Endothelial cell of umbilical vein (primary cell): ENCODE measurements around the gene KRT32. TPM values are rescaled to one million over a fixed set of nuclear protein-coding genes. Genes with fewer than 3 reads are reported as not detected.

Experiments used
- BruUV-seq: library from RNA; stranded (reverse); fragments of 400-500 nt; replicated peaks from 2 replicates; lab custom pipeline; 2021; lab: Mats Ljungman, UMichigan
- CTCF ChIA-PET: fragments of 300-600, 350-600 bp; sonication (Branson Sonifier 250); formaldehyde crosslinking; loops from one replicate; lab custom pipeline; 2021; ENCODE audit warnings: antibody characterized with exemption, inconsistent platforms; lab: Charles Lee
- POLR2A ChIA-PET: fragments of 300-600, 350-600 bp; sonication (Branson Sonifier 250); formaldehyde crosslinking; loops from one replicate; lab custom pipeline; 2021; ENCODE audit warnings: antibody characterized with exemption, inconsistent platforms; lab: Charles Lee
- DNase-seq: peaks from one replicate; pipeline ENCODE4 v3.0.0-alpha.2; 2011; ENCODE audit warnings: low read depth, low spot score
- FAIRE-seq: peaks from 2 replicates; lab custom pipeline; 2011; peaks lifted over from hg19 to GRCh38; lab: Jason Lieb, UNC
- H2AFZ ChIP-seq: 2 replicates; pipeline ENCODE4 v1.6.0; 2012; ENCODE audit warnings: low read depth, low read length, control low read depth, inconsistent platforms
- H3K27ac ChIP-seq: 2 replicates; pipeline ENCODE4 v1.5.1; 2011; ENCODE audit warnings: low read depth, mild to moderate bottlenecking, control low read depth, low read length, moderate library complexity; ENCODE audit not compliant: insufficient read depth
- H3K27me3 ChIP-seq, 2 experiments: 2 replicates each; pipeline versions ENCODE4 v1.6.0 to v1.6.1; 2011; ENCODE audit warnings: low read length in 2 of 2, mixed read lengths in 1 of 2; ENCODE audit not compliant: control insufficient read depth in 2 of 2, insufficient read depth in 2 of 2
- H3K36me3 ChIP-seq, 2 experiments: 2 replicates in 1 of 2; 3 replicates in 1 of 2; pipeline ENCODE4 v1.5.1; 2011; ENCODE audit warnings: low read length in 2 of 2, mild to moderate bottlenecking in 1 of 2, moderate library complexity in 1 of 2; ENCODE audit not compliant: control insufficient read depth in 2 of 2, insufficient read depth in 2 of 2; ENCODE audit errors: extremely low read depth in 1 of 2
- H3K4me1 ChIP-seq: 3 replicates; pipeline ENCODE4 v1.5.1; 2011; ENCODE audit warnings: mild to moderate bottlenecking, low read length; ENCODE audit not compliant: control insufficient read depth, insufficient read depth; ENCODE audit errors: extremely low read depth
- H3K4me2 ChIP-seq: 2 replicates; pipeline ENCODE4 v1.6.1; 2011; ENCODE audit warnings: low read length, control low read depth, mixed read lengths; ENCODE audit not compliant: insufficient read depth
- H3K4me3 ChIP-seq, 3 experiments: fragments of 200-600 bp in 1 of 3; sonication (generic), shearing (Covaris generic) in 1 of 3; replicated peaks in 1 of 3; 2 replicates each; pipeline ENCODE4 v1.5.1; 2011 to 2016; ENCODE audit warnings: control low read depth in 3 of 3, low read length in 3 of 3, mild to moderate bottlenecking in 2 of 3, inconsistent platforms in 1 of 3, low read depth in 1 of 3, moderate library complexity in 1 of 3; ENCODE audit not compliant: insufficient read depth in 1 of 3
- H3K79me2 ChIP-seq: 2 replicates; pipeline ENCODE4 v1.6.0; 2012; ENCODE audit warnings: low read length, inconsistent platforms; ENCODE audit not compliant: control insufficient read depth, insufficient read depth
- H3K9ac ChIP-seq: replicated peaks from 2 replicates; pipeline ENCODE3; 2011; ENCODE audit warnings: low read length, control low read depth; ENCODE audit not compliant: insufficient read depth; ENCODE audit errors: extremely low read depth
- H3K9me1 ChIP-seq: replicated peaks from 3 replicates; pipeline ENCODE4 v1.6.0; 2011; ENCODE audit warnings: mild to moderate bottlenecking, low read length; ENCODE audit not compliant: control insufficient read depth, insufficient read depth; ENCODE audit errors: extremely low read depth
- H3K9me3 ChIP-seq: replicated peaks from 2 replicates; pipeline ENCODE4 v1.5.1; 2012; ENCODE audit warnings: low read length, inconsistent platforms; ENCODE audit not compliant: control insufficient read depth, insufficient read depth
- H4K20me1 ChIP-seq: replicated peaks from 2 replicates; pipeline ENCODE3; 2011; ENCODE audit warnings: mild to moderate bottlenecking, low read length; ENCODE audit not compliant: control insufficient read depth, insufficient read depth; ENCODE audit errors: extremely low read depth
- EZH2 ChIP-seq: IDR thresholded peaks from 2 replicates; pipeline ENCODE4 v1.6.1; 2012; ENCODE audit warnings: borderline replicate concordance, low read depth, mild to moderate bottlenecking, moderate library complexity, low read length, inconsistent platforms; ENCODE audit not compliant: severe bottlenecking
- FOS ChIP-seq: IDR thresholded peaks from 2 replicates; pipeline ENCODE4 v1.6.1; 2011; ENCODE audit warnings: mild to moderate bottlenecking, low read length, moderate library complexity, borderline replicate concordance; ENCODE audit not compliant: insufficient read depth
- GATA2 ChIP-seq: IDR thresholded peaks from 2 replicates; pipeline ENCODE4 v1.7.0; 2011; ENCODE audit warnings: low read depth, mild to moderate bottlenecking, moderate library complexity, mixed read lengths, low read length; ENCODE audit not compliant: insufficient read length, insufficient read depth
- JUN ChIP-seq: IDR thresholded peaks from 2 replicates; pipeline ENCODE4 v1.6.1; 2011; ENCODE audit warnings: borderline replicate concordance, low read depth; ENCODE audit not compliant: insufficient read length, insufficient read depth
- MAX ChIP-seq: IDR thresholded peaks from 2 replicates; pipeline ENCODE4 v1.6.1; 2011; ENCODE audit not compliant: insufficient read depth, insufficient read length
- MYC ChIP-seq: IDR thresholded peaks from one replicate; pipeline ENCODE4 v1.6.1; 2011; ENCODE audit warnings: mild to moderate bottlenecking, low read depth, low read length
- POLR2A ChIP-seq: IDR thresholded peaks from 2 replicates; pipeline ENCODE4 v1.6.1; 2012; ENCODE audit warnings: low read depth, mild to moderate bottlenecking, control low read depth, low read length
- POLR2AphosphoS5 ChIP-seq: IDR thresholded peaks from 2 replicates; pipeline ENCODE4 v1.6.1; 2012; ENCODE audit warnings: low read depth, mild to moderate bottlenecking, control low read depth, low read length, moderate library complexity; ENCODE audit not compliant: insufficient read depth
- dilution Hi-C: fragments of 300-500 bp; cut with MboI; formaldehyde crosslinking; loops from one replicate; pipeline ENCODE4 v1.15.0; 2019; ENCODE audit warnings: low sequenced_read_pairs; ENCODE audit not compliant: extremely low pct_ligation_motif_present
- intact Hi-C: fragments of 100-400 bp; cut with micrococcal nuclease; formaldehyde crosslinking; loops from one replicate; pipeline ENCODE4 v1.10.0; 2022
- polyA plus RNA-seq, 4 experiments: library from polyadenylated mRNA; depleted of rRNA in 3 of 4; stranded (reverse) in 3 of 4; unstranded in 1 of 4; fragments of >200 nt; gene quantifications; 2 replicates each; pipeline versions ENCODE4 v1.2.1 to v1.2.3, GENCODE V29; 2011 to 2012; ENCODE audit warnings: missing spikeins in 1 of 4
- total RNA-seq: library from RNA; stranded (reverse); gene quantifications from 2 replicates; pipeline ENCODE4 v1.2.3, GENCODE V29; 2021
- TF ChIP-seq, protein P1 (sequence below), 2 donors: IDR thresholded peaks; 1 replicate in 1 of 2; 2 replicates in 1 of 2; pipeline ENCODE4 v1.5.1; 2011; ENCODE audit warnings: low read length in 2 of 2, mild to moderate bottlenecking in 2 of 2, moderate library complexity in 2 of 2, control low read depth in 1 of 2, inconsistent platforms in 1 of 2, low read depth in 1 of 2; ENCODE audit not compliant: insufficient read depth in 1 of 2; ENCODE audit errors: extremely low read depth in 1 of 2

The KRT32 gene
- total and polyA plus RNA-seq, 2 donors (not counting 3 experiments of a cell fraction or from before 2014, with no cell fraction given) = not detected

DNA sequence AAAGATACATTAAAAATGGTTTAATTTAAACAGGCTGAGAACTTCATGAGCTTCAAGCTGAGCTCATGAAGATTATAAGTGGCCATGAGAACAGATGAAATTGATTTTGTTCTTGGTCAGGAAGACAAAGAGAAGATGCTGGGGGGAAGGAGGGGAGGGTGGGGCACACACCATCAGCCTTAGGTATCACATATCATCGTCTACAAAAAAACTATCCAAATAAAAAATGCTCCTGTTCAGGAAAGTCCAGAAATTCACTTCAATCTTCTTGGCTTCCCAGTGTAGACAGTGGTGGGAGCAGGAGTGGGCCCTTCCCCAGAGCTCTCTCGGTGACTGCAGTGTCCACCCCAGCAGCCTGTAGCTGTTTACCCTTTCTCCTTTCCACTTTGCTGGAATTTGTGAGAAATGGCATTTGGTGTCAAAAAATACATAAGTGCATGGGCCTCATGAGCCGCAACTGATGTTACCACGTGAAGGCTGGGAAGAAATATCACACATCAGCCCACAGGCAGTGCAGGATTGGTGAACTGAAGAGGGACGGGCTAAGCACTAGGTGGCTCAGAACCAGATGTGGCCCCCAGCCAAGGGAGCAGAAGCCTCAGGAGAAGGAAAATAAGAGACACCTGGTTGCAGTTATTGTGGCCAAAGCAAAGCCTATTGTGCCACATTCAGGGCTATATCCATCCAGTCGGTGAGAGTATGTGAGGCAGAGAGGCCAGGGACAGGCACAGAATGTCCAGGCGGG lies 48.9 kb downstream of the KRT32 start:
- Histone ChIP-seq H4K20me1 (no peaks in the 10 kb centered on the region), H3K4me2 (no peak overlapping the region), H3K36me3 (no peaks in the 10 kb centered on the region), H3K9me1 (no peaks in the 10 kb centered on the region), H2AFZ (no peak overlapping the region), H3K27me3 (peaks cover 0 to 4% of the 10 kb centered on the region in 2 experiments), H3K4me3 (no peak overlapping the region), H3K27ac (no peak overlapping the region), H3K9me3 (no peaks in the 10 kb centered on the region), H3K9ac (no peak overlapping the region), H3K4me1 (no peaks in the 10 kb centered on the region), H3K79me2 (no peaks in the 10 kb centered on the region)
- CTCF ChIA-PET = interaction anchor here (0.7 to 1.8 kb wide), 5 partner anchors 8 to 245 kb away, joined by 3 to 7 read pairs (median 3); no protein-coding TSS in a partner anchor
- POLR2A ChIA-PET = no interaction called here
- DNase-seq (no peak), FAIRE-seq (no peak)
- dilution Hi-C loops = no loop called here
- TF ChIP-seq EZH2 (no peak), GATA2 (no peak), FOS (no peak), JUN (no peak), MYC (no peak), POLR2AphosphoS5 (no peak), POLR2A (no peak), MAX (no peak)
- TF ChIP-seq, protein P1, sequence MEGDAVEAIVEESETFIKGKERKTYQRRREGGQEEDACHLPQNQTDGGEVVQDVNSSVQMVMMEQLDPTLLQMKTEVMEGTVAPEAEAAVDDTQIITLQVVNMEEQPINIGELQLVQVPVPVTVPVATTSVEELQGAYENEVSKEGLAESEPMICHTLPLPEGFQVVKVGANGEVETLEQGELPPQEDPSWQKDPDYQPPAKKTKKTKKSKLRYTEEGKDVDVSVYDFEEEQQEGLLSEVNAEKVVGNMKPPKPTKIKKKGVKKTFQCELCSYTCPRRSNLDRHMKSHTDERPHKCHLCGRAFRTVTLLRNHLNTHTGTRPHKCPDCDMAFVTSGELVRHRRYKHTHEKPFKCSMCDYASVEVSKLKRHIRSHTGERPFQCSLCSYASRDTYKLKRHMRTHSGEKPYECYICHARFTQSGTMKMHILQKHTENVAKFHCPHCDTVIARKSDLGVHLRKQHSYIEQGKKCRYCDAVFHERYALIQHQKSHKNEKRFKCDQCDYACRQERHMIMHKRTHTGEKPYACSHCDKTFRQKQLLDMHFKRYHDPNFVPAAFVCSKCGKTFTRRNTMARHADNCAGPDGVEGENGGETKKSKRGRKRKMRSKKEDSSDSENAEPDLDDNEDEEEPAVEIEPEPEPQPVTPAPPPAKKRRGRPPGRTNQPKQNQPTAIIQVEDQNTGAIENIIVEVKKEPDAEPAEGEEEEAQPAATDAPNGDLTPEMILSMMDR (IDR thresholded peaks at IDR 0.05; ENCODE audit: extremely low read depth in 1 of 2, insufficient read depth in 1 of 2, low read depth in 1 of 2, low read length in 2 of 2) = no peak
- no TSS peak for BruUV-seq
- intact Hi-C loops = no loop called here
